Measurements from ENCODE around the gene IL1RL2.

IL1RL2 gene

DNA sequence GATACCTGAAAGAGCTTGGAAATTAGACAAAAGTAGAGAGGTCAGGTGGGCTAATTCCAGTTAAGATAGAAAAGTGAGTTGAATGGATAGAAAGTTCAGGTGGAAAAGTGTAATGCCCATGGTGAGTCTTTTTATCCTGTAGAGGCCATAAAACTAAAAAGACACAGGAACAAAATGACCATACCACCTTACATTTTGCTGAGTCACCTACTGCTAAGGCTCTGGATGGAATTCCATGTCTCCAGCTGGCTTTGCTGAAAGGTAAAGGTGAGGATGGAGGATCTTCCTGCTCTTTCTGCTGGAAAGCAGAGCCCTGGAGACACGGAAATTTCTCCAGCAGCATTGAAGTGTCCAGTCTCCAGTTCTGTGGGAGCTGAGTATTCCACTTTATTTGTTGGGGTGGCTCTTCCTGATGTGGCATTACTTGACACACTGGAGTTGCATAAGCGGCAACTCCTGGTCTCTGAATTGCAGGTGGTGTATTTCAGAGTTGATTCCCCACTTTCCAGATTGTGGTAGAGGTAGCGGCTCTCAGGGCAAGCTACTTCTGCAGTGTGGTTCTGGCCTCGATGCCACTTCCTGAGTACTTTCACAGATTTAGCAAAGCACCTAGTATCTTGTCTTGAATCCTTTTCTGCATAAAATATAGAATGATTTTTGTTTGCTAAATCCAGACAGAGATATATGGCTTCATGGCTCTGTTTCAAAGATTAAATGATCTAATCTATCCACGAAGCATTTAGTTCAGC is 10.7 kb downstream of the IL1RL2 start:
- no peak for DNase-seq

DNA sequence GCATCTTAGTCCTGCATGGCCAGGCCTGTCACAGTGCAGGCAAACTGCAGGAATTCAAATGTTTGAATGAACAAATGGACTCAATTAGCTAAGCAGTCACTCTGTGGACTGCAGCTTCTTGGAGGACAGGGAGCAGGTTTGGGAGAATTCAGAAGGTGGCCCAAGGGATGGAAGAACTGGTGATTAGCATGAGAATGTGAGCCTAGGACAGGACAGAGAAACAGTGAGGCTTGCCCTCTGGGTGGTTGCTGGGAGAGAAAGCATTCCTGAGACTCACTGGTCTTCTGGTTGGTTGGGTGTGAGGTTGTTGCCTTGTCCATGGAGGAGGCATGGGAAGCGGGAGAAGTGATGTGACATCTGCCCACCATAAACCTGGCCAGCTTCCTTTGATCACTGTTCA is 13.7 kb downstream of the IL1RL2 start:
- no peak for DNase-seq

DNA sequence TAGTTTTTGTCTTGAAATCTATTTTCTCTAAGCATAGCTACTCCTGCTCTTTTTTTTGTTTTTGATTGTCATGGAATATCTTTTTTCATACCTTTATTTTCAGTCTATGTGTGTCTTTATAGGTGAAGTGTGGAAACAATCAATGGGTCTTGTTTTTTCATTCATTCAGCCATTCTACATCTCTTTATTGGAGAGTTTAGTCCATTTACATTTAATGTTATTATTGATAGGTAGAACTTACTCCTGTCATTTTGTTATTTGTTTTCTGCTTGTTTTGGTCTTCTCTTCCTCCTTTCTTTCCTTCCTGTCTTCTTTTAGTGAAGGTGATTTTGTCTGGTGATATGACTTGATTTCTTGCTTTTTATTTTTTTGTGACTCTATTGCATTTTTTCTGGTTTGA is 17.8 kb downstream of the IL1RL2 start:
- DNase-seq = no peak

DNA sequence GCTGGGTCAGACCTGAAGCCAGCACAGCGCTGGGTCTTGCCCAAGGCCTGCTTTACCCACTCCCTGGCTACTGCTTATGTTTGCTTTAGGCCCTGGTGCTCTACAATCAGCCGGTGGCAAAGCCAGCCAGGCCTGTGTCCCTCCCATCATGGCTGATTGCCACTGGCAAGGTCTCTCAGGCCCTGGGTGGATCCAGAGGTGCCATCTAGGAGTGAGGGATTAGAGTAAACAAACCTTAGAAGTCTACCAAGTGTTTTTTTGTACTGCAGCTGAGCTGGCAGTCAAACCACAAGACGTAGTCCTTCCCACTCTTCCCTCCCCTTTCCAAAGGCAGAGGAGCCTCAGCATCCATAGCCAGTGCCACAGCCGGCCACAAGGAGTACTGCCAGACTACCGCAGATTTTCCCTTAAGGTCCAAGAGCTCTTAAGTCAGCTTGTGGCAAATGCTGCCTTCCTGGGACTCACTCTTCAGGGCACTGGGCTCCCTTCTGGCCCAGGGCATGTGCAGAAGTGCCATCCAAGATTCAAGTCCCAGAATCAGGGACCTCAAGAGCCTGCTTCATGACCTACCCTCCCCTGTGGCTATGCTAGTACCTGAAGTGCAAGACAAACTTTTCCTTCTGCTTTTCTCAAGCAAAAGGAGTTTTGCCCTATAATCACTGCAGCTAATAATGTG is 20.0 kb downstream of the IL1RL2 start:
- no peak for DNase-seq

DNA sequence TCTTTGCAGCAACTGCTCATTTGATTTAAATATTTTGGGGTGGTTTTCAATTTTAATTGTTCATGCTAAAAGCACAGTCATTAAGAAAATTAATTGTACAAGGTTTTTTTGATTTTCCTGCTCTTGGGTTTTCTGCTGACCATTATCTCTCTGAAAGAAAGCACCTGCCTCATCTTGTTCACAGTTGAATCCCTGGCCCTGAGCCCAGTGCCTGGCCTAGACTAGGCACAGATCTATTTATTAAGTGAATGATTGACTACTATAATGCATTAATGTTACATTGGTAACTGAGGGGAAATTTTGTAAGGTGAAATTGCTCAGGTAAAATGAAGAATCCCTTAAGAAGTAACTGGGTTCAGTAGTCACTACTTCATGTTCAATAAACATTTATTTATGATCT is 22.0 kb downstream of the IL1RL2 start:
- no peak for DNase-seq

DNA sequence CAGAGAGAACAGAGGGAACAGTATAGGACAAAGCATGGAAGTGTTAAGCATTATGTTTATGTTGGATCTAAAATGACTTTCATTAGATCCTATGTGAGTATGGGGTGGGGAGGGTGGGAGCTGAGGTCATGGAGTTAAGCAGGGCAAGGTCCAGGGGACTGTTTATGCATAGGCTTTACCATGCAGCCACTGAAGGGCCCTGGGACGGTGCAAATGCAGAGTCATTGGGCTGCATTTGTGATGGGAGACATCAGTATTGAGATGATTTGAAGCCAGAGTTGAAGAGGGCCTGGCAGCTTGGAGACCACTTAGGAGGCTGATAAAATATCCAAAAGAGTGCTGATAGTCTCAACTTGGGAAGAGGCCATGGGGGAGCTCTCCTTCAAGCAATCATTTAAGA is 22.7 kb downstream of the IL1RL2 start:
- no peak for DNase-seq

- DNase-seq = no peak
Measured at GRCh38 chr2:102217032-102217431, 30.2 kb downstream of the IL1RL2 start.

DNA sequence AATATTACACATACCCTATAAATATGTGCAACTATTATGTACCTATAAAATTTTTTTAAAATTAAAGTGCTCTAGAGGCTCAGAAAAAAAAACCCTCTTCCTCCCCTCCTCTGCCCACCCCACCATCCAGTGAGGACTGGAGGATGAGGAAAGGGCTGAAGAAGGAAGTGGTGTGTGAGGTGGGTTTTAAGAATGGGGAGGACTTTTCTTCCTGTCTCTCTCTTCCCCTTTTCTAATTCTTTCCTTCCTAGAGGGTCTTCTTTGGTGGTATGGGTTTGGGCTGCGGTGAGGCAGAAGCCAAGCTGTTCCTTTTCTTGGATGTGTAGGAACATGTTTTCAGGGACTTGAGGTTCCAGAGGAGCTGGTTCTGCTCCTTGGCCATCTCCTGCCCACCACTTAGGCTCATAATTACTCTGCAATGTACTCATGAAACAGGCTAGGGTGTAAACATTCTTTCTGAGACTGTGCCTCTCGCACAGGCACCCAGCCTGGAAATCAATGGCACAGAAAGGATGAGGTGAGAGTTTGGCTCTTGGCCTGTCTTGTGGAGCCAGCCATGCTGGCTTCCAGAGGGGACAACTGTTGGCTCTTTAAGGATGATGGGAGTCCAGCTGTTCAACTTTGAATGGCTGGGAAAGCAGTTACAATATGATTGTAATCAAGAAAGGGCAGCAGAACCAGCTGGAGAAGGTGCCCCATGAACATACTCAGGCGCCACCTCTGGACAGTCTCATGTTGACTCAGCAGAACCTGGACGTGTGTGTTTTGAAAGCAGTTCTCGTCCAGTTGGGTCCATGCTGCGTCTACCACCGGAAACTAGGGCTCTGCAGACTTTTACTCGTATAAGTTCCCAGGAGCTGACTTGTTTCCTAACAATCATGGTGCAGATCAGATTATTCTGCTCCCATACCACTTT is 38.3 kb downstream of the IL1RL2 start:
- no peak for DNase-seq

GRCh38 chr2:102226171-102226570 is 39.3 kb downstream of the IL1RL2 start:
- DNase-seq = no peak

DNA sequence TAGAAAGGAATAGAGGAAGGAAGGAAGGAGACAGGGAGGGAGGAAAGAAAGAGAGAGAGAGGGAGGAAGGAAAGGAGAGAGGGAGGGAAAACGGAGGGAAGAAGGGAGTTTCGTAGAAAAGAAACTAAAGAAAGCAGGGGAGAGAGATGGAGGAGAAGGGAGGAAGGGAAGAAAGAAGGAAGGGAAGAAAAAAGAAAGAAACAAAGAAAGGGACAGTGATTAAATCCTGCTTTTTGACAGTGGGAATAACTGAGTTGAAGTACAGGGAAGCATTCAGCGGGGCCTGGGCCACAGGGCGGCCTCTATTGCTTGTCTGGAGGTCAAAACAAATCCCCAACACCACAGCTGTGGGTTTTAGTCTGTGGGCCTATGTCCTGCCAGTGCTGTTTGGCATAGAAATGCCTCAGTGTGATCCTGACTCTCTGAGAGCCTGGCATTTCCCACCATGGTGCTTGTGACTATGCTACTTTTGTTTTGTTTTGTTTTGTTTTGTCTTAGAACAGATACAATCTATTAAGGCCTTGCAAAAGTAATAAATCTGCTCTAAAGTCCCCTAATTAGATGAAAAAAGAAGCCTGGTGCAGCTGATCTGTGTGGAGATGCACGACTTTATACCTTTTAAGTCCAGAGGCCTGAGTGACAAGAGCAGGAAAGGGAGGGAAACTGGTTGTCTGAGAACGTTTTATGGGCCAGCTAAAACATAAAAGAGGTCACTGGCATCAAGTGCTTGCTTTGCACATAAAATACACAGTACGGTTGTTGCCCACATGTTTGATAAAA is 40.0 kb downstream of the IL1RL2 start:
- no peak for DNase-seq

DNA sequence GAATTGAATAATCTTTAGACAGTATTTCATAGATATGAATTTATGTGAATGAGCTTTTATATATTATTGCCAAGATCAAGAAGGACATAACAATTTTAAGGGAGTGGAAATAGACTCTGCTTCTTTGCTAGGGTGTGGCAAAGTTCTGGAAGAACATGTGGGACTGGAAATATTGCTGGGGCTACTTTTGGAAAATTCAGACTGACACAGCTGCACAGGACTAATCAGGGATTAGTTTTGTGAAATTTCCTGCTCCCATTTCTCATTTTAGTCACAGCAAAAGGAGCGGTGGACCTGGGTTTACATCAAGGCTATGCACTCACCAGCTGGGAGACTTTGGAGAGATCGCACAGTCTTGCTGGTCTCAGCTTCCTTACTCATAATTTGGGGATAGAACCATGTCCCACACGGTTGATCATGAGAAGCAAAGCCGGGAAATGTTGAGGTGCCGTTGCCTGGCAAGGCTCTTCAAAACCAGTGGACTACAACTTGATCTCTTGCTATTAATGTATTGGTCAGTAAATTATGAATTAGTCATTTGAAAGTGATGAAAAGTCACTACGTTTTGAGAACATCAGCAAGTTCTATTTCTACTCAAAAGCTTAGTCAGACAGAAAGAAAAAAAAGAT is 42.4 kb downstream of the IL1RL2 start:
- no peak for DNase-seq

DNA sequence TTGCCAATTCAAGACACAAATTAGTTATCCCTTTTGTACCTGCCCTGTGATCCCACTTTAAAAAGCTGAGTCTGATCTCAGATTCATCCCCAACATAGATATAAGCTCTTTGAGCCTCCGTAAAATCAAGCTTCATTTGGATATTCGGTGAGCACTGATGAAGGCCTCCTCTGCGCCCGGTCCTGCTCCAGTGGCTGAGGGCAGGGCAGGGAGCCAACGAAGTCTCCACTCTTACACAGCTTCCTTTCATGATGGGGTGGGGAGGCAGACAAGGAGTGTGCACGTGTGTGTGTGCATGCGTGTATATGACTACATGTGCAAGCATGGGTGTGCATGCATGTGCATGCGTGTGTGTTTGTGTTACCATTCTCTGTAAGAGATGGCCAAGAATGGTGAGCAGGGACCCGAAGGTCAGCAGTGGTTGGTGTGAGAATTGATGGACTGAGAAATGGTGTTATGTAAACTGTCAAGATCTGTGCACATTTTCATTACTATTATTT is 43.6 kb downstream of the IL1RL2 start:
- no peak for DNase-seq

DNA sequence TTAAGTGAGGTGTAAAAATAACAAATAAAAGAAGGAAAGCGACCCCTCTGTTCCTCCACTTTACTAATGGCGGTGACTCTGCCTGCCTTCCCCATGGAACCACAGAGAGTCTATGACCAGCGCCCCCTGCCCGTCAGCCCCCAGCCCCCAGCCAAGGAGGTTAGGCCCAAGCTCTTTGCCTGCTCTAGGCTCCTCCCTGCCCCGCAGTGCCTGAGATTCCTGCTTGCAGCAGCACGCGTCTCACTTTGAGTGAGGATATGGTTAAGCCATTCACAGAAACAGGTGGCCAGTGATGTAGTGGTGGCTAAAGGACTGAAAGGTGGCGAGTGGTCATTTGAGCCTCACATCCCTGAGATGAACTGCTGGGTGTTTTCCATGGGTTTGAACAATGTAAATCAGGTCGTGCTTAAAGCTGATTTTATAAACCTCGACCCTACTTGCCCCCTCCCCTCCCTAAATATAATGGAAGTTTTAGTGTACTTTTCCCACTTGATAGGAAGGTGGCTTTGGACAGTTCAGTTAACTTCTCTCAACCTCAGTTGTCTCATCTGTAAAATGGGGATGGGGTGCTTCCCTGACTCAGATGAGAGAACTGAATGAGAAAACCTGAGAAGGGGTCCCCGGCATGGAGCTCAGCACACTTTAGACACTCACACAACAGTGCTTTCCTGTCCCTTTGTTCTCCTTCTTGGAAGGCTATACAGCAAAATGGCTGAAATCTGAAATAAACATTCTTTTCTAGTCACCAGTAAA is 46.5 kb downstream of the IL1RL2 start:
- no peak for DNase-seq

DNA sequence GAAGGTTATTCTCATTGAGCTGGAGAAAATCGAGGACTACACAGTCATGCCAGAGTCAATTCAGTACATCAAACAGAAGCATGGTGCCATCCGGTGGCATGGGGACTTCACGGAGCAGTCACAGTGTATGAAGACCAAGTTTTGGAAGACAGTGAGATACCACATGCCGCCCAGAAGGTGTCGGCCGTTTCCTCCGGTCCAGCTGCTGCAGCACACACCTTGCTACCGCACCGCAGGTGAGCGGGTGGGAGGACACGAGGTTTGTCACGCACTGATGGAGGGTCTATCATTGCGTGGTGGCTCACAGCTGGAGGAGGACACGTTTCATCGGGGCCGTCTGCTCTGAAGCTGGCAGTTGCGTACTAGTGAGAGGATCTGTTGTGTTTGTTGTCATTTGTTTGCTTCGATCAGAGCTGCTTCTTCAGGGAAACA is 48.2 kb downstream of the IL1RL2 start:
- no peak for DNase-seq

- no peak for DNase-seq
Measured at GRCh38 chr2:102235491-102235890, 48.7 kb downstream of the IL1RL2 start.

DNA sequence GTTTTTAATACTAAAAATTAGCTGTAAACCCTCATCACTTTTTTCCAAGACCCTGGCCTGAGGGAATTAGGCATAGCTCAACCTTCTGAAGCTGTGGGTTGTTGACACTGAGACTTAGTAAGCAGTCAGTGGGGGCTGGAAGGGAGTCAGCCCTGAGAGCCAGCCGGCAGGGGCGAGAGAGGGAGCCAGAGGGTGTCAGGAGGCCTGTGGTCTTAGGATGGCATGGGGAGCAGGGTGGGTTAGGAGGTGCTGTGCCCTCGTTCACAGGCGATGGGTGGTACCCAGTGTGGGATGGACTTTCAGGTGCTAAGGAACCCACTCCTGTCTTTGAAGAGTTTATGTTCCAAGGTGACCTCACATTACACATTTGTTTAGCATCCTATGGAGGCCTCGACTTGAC is 49.3 kb downstream of the IL1RL2 start:
- DNase-seq = no peak

DNA sequence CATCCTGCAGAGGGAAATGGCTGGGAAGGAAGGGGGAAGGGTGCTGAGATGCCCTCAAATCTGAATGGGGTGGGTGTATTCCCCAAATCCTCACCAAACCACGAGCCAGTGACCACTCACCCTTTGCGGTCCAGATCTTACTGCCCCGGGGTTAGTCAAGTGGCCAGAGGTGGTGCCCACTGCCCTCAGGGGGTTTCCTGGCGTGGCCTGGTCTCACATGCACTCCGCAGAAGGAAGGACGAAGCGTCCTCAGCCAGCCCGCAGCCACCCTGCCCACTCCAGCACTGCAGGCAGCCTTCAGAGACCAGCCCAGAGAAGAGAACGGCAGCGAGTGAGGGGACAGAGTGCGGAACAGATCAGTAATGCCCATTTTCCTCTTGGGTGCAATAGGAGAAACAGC is 50.4 kb downstream of the IL1RL2 start:
- no peak for DNase-seq

DNA sequence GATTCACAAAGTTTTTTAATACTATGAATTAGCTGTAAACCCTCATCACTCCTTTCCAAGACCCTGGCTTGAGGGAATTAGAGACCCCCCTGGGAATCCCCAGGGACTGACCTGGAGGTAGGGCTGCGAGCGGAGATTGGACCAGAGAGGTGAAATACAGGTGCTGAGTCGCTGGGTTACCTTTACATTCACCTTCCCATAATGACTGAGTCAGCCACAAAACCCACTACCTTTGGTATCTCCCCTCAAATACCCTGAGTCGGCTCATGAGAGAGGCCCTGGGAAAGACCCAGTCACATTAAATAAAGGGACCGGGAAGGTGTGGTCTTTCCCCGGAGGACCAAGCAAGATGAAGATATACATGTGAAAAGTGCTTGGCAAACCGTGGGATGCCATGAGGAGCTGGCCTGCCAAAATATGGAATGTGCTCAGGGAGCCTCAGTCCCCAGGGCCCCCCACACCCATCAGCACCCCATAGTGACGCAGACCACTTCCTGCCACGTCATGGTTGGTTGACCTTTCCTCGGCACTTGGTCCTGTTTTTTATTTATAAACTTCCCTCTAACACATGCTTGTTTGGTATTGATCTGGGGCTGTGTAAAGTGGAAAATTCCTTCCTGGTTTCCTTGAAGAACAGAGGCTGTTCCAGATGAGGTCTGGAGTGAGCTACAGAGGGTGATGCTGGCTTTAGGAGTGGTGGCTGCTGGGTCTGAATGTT is 51.4 kb downstream of the IL1RL2 start:
- DNase-seq = no peak

GRCh38 chr2:102238778-102239177 is 52.0 kb downstream of the IL1RL2 start:
- DNase-seq = no peak

- no peak for DNase-seq
Measured at GRCh38 chr2:102239344-102239743, 52.5 kb downstream of the IL1RL2 start.
